OCI-LY3 (cell line): ENCODE results near the gene AACS.

Experiments
- H2AFZ ChIP-seq: fragments of 200-600, 300-600 bp; shearing (Covaris generic); 2 replicates; pipeline ENCODE4 v1.6.0; 2014; ENCODE audit warnings: antibody characterized with exemption, low read depth, low read length
- H3K27ac ChIP-seq: fragments of 200-600, 300-600 bp; sonication (generic); 2 replicates; pipeline ENCODE4 v1.5.1; 2014; ENCODE audit warnings: mild to moderate bottlenecking, low read length, moderate library complexity, mixed read lengths
- H3K27me3 ChIP-seq: fragments of 200-600, 300-600 bp; sonication (generic); 2 replicates; pipeline ENCODE4 v1.6.1; 2014; ENCODE audit warnings: low read depth, low read length, mixed read lengths
- H3K36me3 ChIP-seq: fragments of 200-600, 300-600 bp; sonication (generic); replicated peaks from 2 replicates; pipeline ENCODE3; 2014; ENCODE audit warnings: low read depth, low read length, mixed read lengths
- H3K4me1 ChIP-seq: fragments of 300-600, 200-600 bp; sonication (generic); 2 replicates; pipeline ENCODE4 v1.6.1; 2014; ENCODE audit warnings: low read length, mixed read lengths
- H3K4me2 ChIP-seq: fragments of 200-600, 300-600 bp; sonication (generic); 2 replicates; pipeline ENCODE4 v1.6.1; 2014; ENCODE audit warnings: low read length, mixed read lengths
- H3K4me3 ChIP-seq: fragments of 300-600, 200-600 bp; sonication (generic); 2 replicates; pipeline ENCODE4 v1.5.1; 2014; ENCODE audit warnings: antibody characterized with exemption, mild to moderate bottlenecking, low read length, moderate library complexity
- H3K79me2 ChIP-seq: fragments of 300-600, 200-600 bp; shearing (Covaris generic); 2 replicates; pipeline ENCODE4 v1.6.1; 2014; ENCODE audit warnings: mild to moderate bottlenecking, low read length, mixed read lengths
- H3K9ac ChIP-seq: fragments of 300-600, 200-600 bp; shearing (Covaris generic); 2 replicates; pipeline ENCODE4 v1.6.0; 2014; ENCODE audit warnings: mild to moderate bottlenecking, low read length, moderate library complexity
- H3K9me3 ChIP-seq: fragments of 200-600, 300-600 bp; shearing (Covaris generic); 2 replicates; pipeline ENCODE4 v1.6.1; 2014; ENCODE audit warnings: low read length, mixed read lengths; ENCODE audit not compliant: insufficient read depth
- H4K20me1 ChIP-seq: fragments of 200-600, 300-600 bp; sonication (generic); 2 replicates; pipeline ENCODE4 v1.6.1; 2016; ENCODE audit warnings: low read length, mixed read lengths; ENCODE audit not compliant: insufficient read depth
- CTCF ChIP-seq: fragments of 200-600, 300-600 bp; sonication (generic); IDR thresholded peaks from 2 replicates; pipeline ENCODE4 v1.5.1; 2014; ENCODE audit warnings: antibody characterized with exemption, low read length, low read depth
- EZH2phosphoT487 ChIP-seq: fragments of 200-600 bp; shearing (Covaris generic); IDR thresholded peaks from 2 replicates; pipeline ENCODE4 v1.6.1; 2018; ENCODE audit warnings: antibody characterized with exemption, mixed run types, low read depth

Gene AACS

GRCh38 chr12:125175576-125175975 is 110.3 kb downstream of the AACS start:
- Histone ChIP-seq H3K79me2 (no peaks in the 10 kb centered on the region), H3K9ac (no peak overlapping the region), H3K36me3 (no peaks in the 10 kb centered on the region), H3K4me2 (no peak overlapping the region), H3K27ac (no peak overlapping the region), H2AFZ (no peak overlapping the region), H3K4me1 (no peaks in the 10 kb centered on the region), H4K20me1 (no peaks in the 10 kb centered on the region), H3K27me3 (peaks cover 11% of the 10 kb centered on the region; the same call in 1 of the 2 replicates), H3K4me3 (no peak overlapping the region), H3K9me3 (no peaks in the 10 kb centered on the region)
- TF ChIP-seq CTCF (no peak), EZH2phosphoT487 (no peak)

- TF ChIP-seq EZH2phosphoT487, result no peak
- TF ChIP-seq CTCF, result no peak
- Histone ChIP-seq H4K20me1 (no peaks in the 10 kb centered on the region), H2AFZ (no peak overlapping the region), H3K4me3 (no peak overlapping the region), H3K79me2 (no peaks in the 10 kb centered on the region), H3K9ac (no peak overlapping the region), H3K4me1 (no peaks in the 10 kb centered on the region), H3K36me3 (no peaks in the 10 kb centered on the region), H3K27me3 (peaks cover 16% of the 10 kb centered on the region), H3K4me2 (no peak overlapping the region), H3K27ac (no peak overlapping the region), H3K9me3 (no peaks in the 10 kb centered on the region)
Measured at GRCh38 chr12:125178222-125178621, 113.0 kb downstream of the AACS start.

GRCh38 chr12:125180144-125180543 is 114.9 kb downstream of the AACS start:
- Histone ChIP-seq H3K4me1 (peaks cover 17% of the 10 kb centered on the region), H3K4me3 (no peak overlapping the region), H3K27me3 (peaks cover 19% of the 10 kb centered on the region), H2AFZ (no peak overlapping the region), H3K9ac (no peak overlapping the region), H3K9me3 (no peaks in the 10 kb centered on the region), H3K36me3 (no peaks in the 10 kb centered on the region), H3K27ac (no peak overlapping the region), H3K4me2 (no peak overlapping the region), H4K20me1 (no peaks in the 10 kb centered on the region), H3K79me2 (no peaks in the 10 kb centered on the region)
- TF ChIP-seq CTCF (no peak), EZH2phosphoT487 (no peak)

- Histone ChIP-seq H3K4me3 (no peak overlapping the region), H3K79me2 (no peaks in the 10 kb centered on the region), H3K27me3 (peaks cover 16% of the 10 kb centered on the region), H4K20me1 (no peaks in the 10 kb centered on the region), H3K4me1 (peaks cover 17% of the 10 kb centered on the region), H3K9me3 (no peaks in the 10 kb centered on the region), H3K4me2 (no peak overlapping the region), H3K9ac (no peak overlapping the region), H3K36me3 (no peaks in the 10 kb centered on the region), H3K27ac (no peak overlapping the region), H2AFZ (no peak overlapping the region)
- TF ChIP-seq CTCF, result no peak
- TF ChIP-seq EZH2phosphoT487, result no peak
Measured at GRCh38 chr12:125181107-125181506, 115.9 kb downstream of the AACS start.
